GM19467 (cell line): ENCODE results near the gene MMS22L.

Experiments
- ATAC-seq: cut with Tn5 transposase; IDR thresholded peaks from one replicate; pipeline ENCODE4 v1.9.1; 2021; ENCODE audit warnings: mild to moderate bottlenecking, moderate library complexity; ENCODE audit not compliant: unreplicated experiment

The MMS22L gene

GRCh38 chr6:97145691-97146090 is 137.3 kb downstream of the MMS22L start:
- ATAC-seq, result no peak

- ATAC-seq, result no peak
Observed at GRCh38 chr6:97141756-97142155, 141.3 kb downstream of the MMS22L start.

GRCh38 chr6:97138581-97138980 is 144.4 kb downstream of the MMS22L start:
- ATAC-seq, result no peak

GRCh38 chr6:97136626-97137358 is 146.2 kb downstream of the MMS22L start:
- ATAC-seq, result no peak

- ATAC-seq, result no peak
Observed at GRCh38 chr6:97133067-97133466, 149.9 kb downstream of the MMS22L start.

GRCh38 chr6:97129106-97129505 is 153.9 kb downstream of the MMS22L start:
- ATAC-seq, result no peak

- no peak for ATAC-seq
Observed at GRCh38 chr6:97128507-97128906, 154.5 kb downstream of the MMS22L start.

GRCh38 chr6:97123652-97124051 is 159.4 kb downstream of the MMS22L start:
- no peak for ATAC-seq

- ATAC-seq, result no peak
Observed at GRCh38 chr6:97123112-97123511, 159.9 kb downstream of the MMS22L start.

- ATAC-seq, result no peak
Observed at GRCh38 chr6:97120511-97120910, 162.5 kb downstream of the MMS22L start.

- no peak for ATAC-seq
Observed at GRCh38 chr6:97114645-97115044, 168.4 kb downstream of the MMS22L start.

- no peak for ATAC-seq
Observed at GRCh38 chr6:97113170-97113569, 169.8 kb downstream of the MMS22L start.

GRCh38 chr6:97111243-97111642 is 171.8 kb downstream of the MMS22L start:
- ATAC-seq, result no peak

GRCh38 chr6:97110626-97111025 is 172.4 kb downstream of the MMS22L start:
- ATAC-seq, result no peak

GRCh38 chr6:97110149-97110548 is 172.9 kb downstream of the MMS22L start:
- no peak for ATAC-seq

GRCh38 chr6:97109444-97109843 is 173.6 kb downstream of the MMS22L start:
- ATAC-seq, result no peak

GRCh38 chr6:97102145-97102790 is 180.7 kb downstream of the MMS22L start:
- ATAC-seq, result no peak

- ATAC-seq, result no peak
Observed at GRCh38 chr6:97100696-97101095, 182.3 kb downstream of the MMS22L start.

GRCh38 chr6:97097068-97098047 is 185.7 kb downstream of the MMS22L start:
- ATAC-seq, result no peak

GRCh38 chr6:97095311-97095850 is 187.6 kb downstream of the MMS22L start:
- no peak for ATAC-seq

GRCh38 chr6:97094376-97094775 is 188.6 kb downstream of the MMS22L start:
- no peak for ATAC-seq
